K562 (cell line): ENCODE measurements around the gene AOC3. TPM values are rescaled to one million over a fixed set of nuclear protein-coding genes. Genes with fewer than 3 reads are reported as not detected.

ENCODE experiments used
- AFF4 ChIP-seq: sonication (generic); formaldehyde crosslinking; IDR thresholded peaks from 2 replicates; pipeline ENCODE4 v1.8.0; 2023; ENCODE audit warnings: mild to moderate bottlenecking, missing genetic modification reagents
- ATF2 ChIP-seq: sonication (generic); formaldehyde crosslinking; IDR thresholded peaks from 2 replicates; pipeline ENCODE4 v1.8.1; 2022; ENCODE audit warnings: missing genetic modification reagents
- ELF2 ChIP-seq: fragments of 250-450 bp; sonication (Bioruptor Pico); IDR thresholded peaks from 2 replicates; pipeline ENCODE4 v1.5.0; 2021; ENCODE audit warnings: mild to moderate bottlenecking
- GTF2E2 ChIP-seq: fragments of 200-800 bp; sonication (Bioruptor generic); IDR thresholded peaks from 2 replicates; pipeline ENCODE4 v1.6.1; 2016; ENCODE audit warnings: missing genetic modification characterization, missing compliant biosample characterization
- HEY1 ChIP-seq: fragments of 250-450 bp; sonication (Bioruptor Pico); IDR thresholded peaks from 2 replicates; pipeline ENCODE4 v1.5.0; 2020; ENCODE audit warnings: mild to moderate bottlenecking, moderate library complexity, borderline replicate concordance
- MEF2D ChIP-seq: conservative IDR thresholded peaks from 2 replicates; pipeline ENCODE4 v1.6.1; 2016; ENCODE audit warnings: low read depth, missing genetic modification characterization, missing compliant biosample characterization
- MGA ChIP-seq: fragments of 450-650 bp; IDR thresholded peaks from 2 replicates; pipeline ENCODE4 v1.6.1; 2016; ENCODE audit warnings: mild to moderate bottlenecking, moderate library complexity
- PRMT5 ChIP-seq: sonication (generic); formaldehyde crosslinking; IDR thresholded peaks from 2 replicates; pipeline ENCODE4 v1.5.0; 2020; ENCODE audit warnings: missing genetic modification reagents
- RB1 ChIP-seq: fragments of 450-650 bp; IDR thresholded peaks from 2 replicates; pipeline ENCODE4 v1.6.1; 2017; ENCODE audit warnings: low read depth, mild to moderate bottlenecking
- polyA plus RNA-seq, 8 experiments: library from polyadenylated mRNA; depleted of rRNA in 4 of 8; stranded (reverse) in 5 of 8; unstranded in 3 of 8; fragments of >200 nt; fragmentation: Nextera tagmentation in 2 of 8; fragmentation: Illumina TruSeq in 1 of 8; extraction: Ambion mirVana in 2 of 8; extraction: Trizol in 1 of 8; gene quantifications; 2 replicates each; pipeline versions ENCODE4 v1.2.1 to v1.2.3, GENCODE V29; 2011 to 2014; ENCODE audit warnings: inconsistent platforms in 1 of 8, missing spikeins in 1 of 8
- total RNA-seq, 7 experiments: library from RNA; depleted of rRNA in 6 of 7; stranded (reverse); fragments of >200 nt in 6 of 7; fragmentation: Illumina TruSeq in 2 of 7; extraction: Trizol in 2 of 7; gene quantifications; 2 replicates each; pipeline versions ENCODE4 v1.2.1 to v1.2.3, GENCODE V29; 2011 to 2021; ENCODE audit warnings: low replicate concordance in 1 of 7

The AOC3 gene
- total and polyA plus RNA-seq, 9 of the 15 experiments (the other 6 are each of a cell fraction or from before 2014, with no cell fraction given) = 0.09 to 0.42 (median 0.22) TPM; not detected in 3

GRCh38 chr17:42832934-42833766 is 17.8 kb upstream of the AOC3 start, which contains the start of gene PSME3 (continued):
- TF ChIP-seq MGA (peak; percentile 74), PRMT5 (CRISPR knock-in tag) (no peak), MEF2D (no peak), ELF2 (peak; percentile 89), GTF2E2 (tag) (peak; percentile 78; the same call in 1 of the 2 replicates), RB1 (peak; percentile 45; the same call in 1 of the 2 replicates), ATF2 (CRISPR knock-in tag) (no peak), HEY1 (no peak), AFF4 (no peak)
